ENCODE data around the gene GAMT. TPM values are rescaled to one million over a fixed set of nuclear protein-coding genes. Genes with fewer than 3 reads are reported as not detected.
A peak's percentile ranks its signal among the peaks of the same experiment; 100 is the strongest.
"Not testable (repeated sequence)": the region's sequence is repeated elsewhere in the genome, so short reads cannot be mapped to it uniquely, and the experiment has no call there.

The GAMT gene
- 48.1 TPM for total RNA-seq

DNA sequence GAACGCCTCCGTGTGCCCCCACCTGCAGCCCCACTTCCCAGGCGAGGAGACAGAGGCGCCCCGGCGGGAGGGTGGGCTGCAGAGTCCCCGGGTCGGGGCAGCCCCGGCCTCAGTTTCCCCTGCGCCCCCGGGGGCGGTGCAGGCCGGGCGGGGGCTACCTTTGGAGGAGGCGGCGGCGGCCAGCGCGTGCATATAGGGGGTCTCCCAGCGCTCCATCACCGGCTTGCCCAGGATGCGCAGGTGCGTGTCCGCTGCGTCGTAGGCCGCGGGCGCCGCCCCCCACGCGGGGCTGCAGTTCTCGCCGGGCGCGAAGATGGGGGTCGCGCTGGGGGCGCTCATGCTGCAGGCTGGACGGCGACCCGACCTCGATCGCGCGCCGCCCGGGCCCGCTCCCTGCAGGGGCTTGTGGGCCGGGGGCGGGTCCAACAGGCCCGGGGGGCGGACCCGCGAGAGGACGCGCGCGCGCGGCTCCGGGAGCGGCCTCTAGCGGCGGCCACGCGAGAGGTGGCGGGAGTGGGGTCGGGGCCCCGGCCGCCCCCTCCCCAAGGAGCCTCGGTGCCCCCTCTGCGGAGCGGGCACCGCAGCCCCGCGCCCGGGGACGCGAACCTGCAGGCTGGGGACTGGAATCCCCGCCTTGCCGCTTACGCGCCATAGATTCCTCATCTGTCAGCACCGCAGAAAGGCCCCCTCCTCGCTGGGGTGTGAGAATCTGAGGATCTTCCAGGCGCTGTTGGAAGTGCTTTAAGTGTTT lies at the start of gene GAMT:
Gene GAMT (minus strand): TSS at position 405 of the 751 bp plus-strand sequence. CDS start 66 bp downstream, at position 339.
- intact Hi-C loops (cut with DNase I): no loop called here

DNA sequence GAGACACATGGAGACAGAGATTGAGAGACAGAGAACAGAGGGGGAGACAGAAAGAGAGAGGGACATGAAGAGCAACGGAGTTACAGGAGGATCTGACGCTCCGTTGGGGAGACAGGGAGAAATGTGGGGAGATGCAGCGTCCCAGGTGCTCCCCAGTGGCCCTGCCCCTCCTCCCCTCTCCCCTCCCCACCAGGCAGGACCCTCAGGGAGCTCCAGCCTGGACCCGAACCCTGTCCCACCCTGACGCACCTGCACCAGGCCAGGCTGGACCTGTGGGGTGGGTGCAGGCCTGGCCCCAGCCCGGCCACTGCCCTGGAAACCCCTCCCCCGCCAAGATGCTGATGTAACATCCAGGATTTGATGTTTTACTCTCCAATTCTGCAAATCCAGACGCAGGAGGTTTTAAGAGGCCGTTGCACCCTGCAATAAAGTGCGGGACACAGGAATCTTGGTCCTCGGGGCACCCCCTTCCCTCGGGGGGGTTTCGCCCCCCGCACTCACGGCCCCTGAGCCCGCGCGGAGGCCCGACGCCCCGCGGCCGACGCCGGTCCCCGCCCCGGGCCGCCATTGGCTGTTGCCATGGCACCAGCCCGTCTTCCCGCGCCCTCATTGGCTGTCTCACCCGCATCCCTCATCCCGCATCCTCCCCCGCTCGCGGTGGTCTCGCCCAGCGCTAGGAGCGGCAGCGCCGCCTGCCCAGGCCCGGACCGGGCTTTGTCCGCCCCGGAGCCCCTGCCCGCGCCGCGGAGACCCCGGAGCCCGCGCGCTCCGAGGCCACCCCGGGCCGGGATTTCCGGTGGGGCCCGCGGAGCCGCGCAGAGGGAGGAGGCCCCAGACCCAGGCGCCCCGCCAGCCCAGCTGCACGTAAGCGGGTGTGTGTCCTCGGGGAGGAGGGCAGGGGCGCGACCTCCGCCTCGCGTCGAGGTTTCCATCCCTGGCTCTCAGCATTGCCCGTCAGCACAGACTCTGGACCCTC lies 48.4 kb upstream of the GAMT start, which contains the start of gene APC2:
Gene APC2 (plus strand): TSS at position 655 of the 976 bp plus-strand sequence. CDS start 2,881 bp downstream, outside the sequence.
- no peak for DNase-seq (ENCODE audit: low spot score)
- no peak for ATAC-seq
- intact Hi-C loops (cut with DNase I): no loop called here

More for the DNA sequence above, at the start of gene GAMT:
- DNase-seq (ENCODE audit: low spot score) (no peak), ATAC-seq (no peak)

GRCh38 chr19:1447944-1448343 lies 46.6 kb upstream of the GAMT start:
- ATAC-seq (no peak), DNase-seq (ENCODE audit: low spot score) (no peak)
- intact Hi-C loops (cut with DNase I): no loop called here

DNA sequence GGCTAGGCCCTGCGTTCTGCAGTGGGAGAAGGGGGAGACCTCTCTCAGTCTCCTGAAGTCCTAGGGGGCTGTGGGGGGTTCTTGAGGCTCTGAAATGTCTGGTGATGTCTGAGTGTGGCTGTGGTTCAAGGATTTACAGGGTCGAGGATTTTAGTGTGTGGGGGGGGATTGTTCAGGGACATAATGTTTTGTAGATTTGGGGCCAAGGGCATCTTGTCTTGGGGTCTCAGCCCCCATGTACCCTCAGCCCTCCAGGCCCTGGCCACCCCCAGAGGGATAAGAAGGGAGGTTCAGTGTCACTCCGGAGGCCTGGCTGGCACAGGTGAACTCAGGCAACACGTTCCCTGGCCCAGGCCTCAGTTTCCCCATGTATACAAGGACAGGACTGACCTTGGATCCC lies 46.2 kb upstream of the GAMT start:
- intact Hi-C loops (cut with DNase I): no loop called here
- ATAC-seq (no peak), DNase-seq (ENCODE audit: low spot score) (no peak)

GRCh38 chr19:1446713-1447481 lies 45.6 kb upstream of the GAMT start:
- no peak for ATAC-seq
- intact Hi-C loops (cut with DNase I): no loop called here
- DNase-seq (ENCODE audit: low spot score): no peak

- no peak for ATAC-seq
- no peak for DNase-seq (ENCODE audit: low spot score)
- intact Hi-C loops (cut with DNase I): no loop called here
These were observed 44.8 kb upstream of the GAMT start for GRCh38 chr19:1445932-1446712.

- peak; percentile 82 for DNase-seq (ENCODE audit: low spot score)
- ATAC-seq: peak; percentile 79
- intact Hi-C loops (cut with DNase I): no loop called here
These were observed 44.0 kb upstream of the GAMT start for GRCh38 chr19:1445185-1445931.

- DNase-seq (ENCODE audit: low spot score): no peak
- no peak for ATAC-seq
- intact Hi-C loops (cut with DNase I): no loop called here
These were observed 40.5 kb upstream of the GAMT start for GRCh38 chr19:1441677-1442438.

DNA sequence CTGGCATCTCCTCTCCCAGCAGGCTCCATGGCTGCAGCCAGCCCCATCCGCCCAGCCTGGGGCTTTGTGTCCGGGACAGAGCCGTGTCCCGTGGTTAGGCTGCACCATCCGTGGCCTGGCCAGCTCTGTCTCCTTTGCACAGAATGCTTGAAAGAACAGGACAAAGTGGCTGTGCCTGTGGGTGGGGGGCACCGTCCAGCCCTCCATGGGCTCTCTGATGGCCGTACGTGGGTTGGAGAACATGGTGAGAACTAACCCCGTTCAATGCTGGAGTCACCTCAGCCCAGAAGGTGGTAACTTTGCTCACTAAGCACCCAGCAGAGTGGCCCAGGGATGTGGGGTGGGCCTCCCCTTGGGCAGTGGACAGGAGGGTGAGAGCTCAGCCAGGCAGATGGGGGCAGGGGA lies 39.7 kb upstream of the GAMT start:
- intact Hi-C loops (cut with DNase I): no loop called here
- ATAC-seq (no peak), DNase-seq (ENCODE audit: low spot score) (no peak)

DNA sequence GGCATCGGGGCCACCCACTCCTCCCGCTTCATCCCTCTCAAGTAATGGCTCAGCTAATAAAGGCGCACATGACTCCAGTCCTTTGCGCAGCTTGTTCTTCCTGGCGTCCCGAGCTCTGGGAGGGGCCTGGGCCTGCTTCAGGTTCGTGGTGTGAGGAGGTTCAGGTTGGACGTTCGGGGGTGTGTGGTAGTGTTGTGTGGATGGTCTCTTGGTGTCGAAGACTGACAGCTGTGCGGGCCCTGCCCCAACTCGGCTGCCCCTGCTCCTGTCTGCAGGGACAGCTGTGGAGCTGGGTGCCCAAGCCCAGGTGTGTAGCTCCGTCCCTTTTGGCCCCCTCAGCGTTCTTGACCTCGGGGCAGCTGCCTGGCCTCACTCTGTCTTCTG lies 39.1 kb upstream of the GAMT start:
- intact Hi-C loops (cut with DNase I): no loop called here

DNA sequence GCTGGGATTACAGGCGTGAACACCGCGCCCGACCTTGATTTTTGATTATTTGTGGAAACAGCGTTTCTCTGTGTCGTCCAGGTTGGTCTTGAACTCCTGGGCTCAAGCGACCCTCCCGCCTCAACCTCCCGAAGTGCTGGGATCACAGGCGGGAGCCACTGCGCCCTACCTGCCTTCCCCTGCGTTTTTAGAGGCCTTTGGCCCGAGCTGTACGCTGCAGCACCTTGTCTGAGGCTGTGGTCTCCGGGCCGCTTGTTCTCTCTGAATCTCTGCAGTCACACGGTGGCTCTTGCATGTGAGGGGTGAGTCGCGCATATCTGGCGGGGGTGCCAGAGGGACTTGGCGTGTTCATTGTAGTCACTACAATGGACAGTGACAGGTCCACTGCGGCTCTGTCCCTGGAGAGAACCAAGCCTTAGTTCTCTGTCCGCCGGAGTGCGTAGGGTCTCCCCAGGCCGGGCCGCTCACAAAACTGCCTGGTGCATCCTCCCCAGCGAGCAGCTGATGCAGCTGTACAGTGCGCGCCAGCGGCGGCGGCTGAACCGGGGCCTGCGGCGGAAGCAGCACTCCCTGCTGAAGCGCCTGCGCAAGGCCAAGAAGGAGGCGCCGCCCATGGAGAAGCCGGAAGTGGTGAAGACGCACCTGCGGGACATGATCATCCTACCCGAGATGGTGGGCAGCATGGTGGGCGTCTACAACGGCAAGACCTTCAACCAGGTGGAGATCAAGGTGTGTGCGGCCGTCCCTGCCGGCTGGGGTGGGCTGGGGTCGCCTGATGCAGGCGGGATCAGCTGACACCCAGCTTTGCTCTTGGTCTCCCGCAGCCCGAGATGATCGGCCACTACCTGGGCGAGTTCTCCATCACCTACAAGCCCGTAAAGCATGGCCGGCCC lies 38.4 kb upstream of the GAMT start:
- intact Hi-C loops (cut with DNase I); DNase-seq (ENCODE audit: low spot score); ATAC-seq: not testable (repeated sequence)

More for the DNA sequence above, 39.1 kb upstream of the GAMT start:
- DNase-seq (ENCODE audit: low spot score) (no peak), ATAC-seq (no peak)

- ATAC-seq (no peak), DNase-seq (ENCODE audit: low spot score) (no peak)
- intact Hi-C loops (cut with DNase I): no loop called here
These were observed 37.6 kb upstream of the GAMT start for GRCh38 chr19:1438933-1439354.

GRCh38 chr19:1438035-1438932 lies 36.9 kb upstream of the GAMT start, which contains the start of gene RPS15:
RPS15 (plus strand) TSS chr19:1438396; CDS start chr19:1438426, 30 bp downstream.
- intact Hi-C loops (cut with DNase I): no loop called here
- DNase-seq (ENCODE audit: low spot score): peak; percentile 98
- ATAC-seq: peak; percentile 95

DNA sequence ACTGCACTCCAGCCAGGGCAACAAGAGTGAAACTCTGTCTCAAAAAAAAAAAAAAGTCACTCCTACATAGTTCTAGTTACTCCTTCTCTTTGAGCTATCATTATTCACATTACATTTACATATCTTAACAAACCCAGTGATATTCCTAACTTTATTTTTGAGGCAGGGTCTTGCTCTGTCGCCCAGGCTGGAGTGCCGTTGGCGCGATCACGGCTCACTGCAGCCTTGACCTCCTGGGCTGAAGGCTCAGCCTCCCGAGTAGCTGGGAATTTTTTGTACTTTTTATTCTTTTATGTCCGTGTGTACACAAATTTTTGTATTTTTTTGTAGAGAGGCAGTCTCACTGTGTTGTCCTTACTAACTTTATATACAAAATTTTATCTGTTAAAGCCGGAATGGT lies 36.3 kb upstream of the GAMT start:
- DNase-seq (ENCODE audit: low spot score) (no peak), ATAC-seq (no peak)
- intact Hi-C loops (cut with DNase I): no loop called here
